Measurements from ENCODE around the gene CPNE5. TPM values are rescaled to one million over a fixed set of nuclear protein-coding genes. Genes with fewer than 3 reads are reported as not detected.
A peak's percentile ranks its signal among the peaks of the same experiment; 100 is the strongest.
"Not testable (repeated sequence)": the region's sequence is repeated elsewhere in the genome, so short reads cannot be mapped to it uniquely, and the experiment has no call there.

The CPNE5 gene
- total and polyA plus RNA-seq, 12 donors = 0.26 to 3.5 (median 1.1) TPM; not detected in 1

GRCh38 chr6:36725581-36725980 lies 113.7 kb downstream of the CPNE5 start:
- H3K27ac ChIP-seq = no peak overlapping the region
- no peak overlapping the region for H3K4me3 ChIP-seq
- no peak for TF ChIP-seq CTCF (IDR thresholded peaks at IDR 0.05)
- TF ChIP-seq POLR2A (IDR thresholded peaks at IDR 0.05) = no peak
- no peaks in the 10 kb centered on the region for H3K9me3 ChIP-seq (replicated peaks in 1 of 3)
- no peak for DNase-seq
- H3K27me3 ChIP-seq = no peaks in the 10 kb centered on the region
- no peaks in the 10 kb centered on the region for H3K4me1 ChIP-seq (replicated peaks in 1 of 2)
- intact Hi-C loops (cut with DNase I) = loop anchor here (2.0 to 10.0 kb wide), 4 partner anchors 103 to 311 kb away; no protein-coding TSS in a partner anchor
- WGBS, 4 donors = 78 to 86% (median 85%) methylated on average over 7 of the region's 7 CpGs
- H3K36me3 ChIP-seq (replicated peaks in 1 of 2) = no peaks in the 10 kb centered on the region

GRCh38 chr6:36724514-36725390 lies 114.5 kb downstream of the CPNE5 start:
- Histone ChIP-seq H3K4me3 (no peak overlapping the region), H3K27me3 (no peaks in the 10 kb centered on the region), H3K9me3 (replicated peaks in 1 of 3) (no peaks in the 10 kb centered on the region), H3K36me3 (replicated peaks in 1 of 2) (no peaks in the 10 kb centered on the region), H3K27ac (no peak overlapping the region), H3K4me1 (replicated peaks in 1 of 2) (no peaks in the 10 kb centered on the region)
- intact Hi-C loops (cut with DNase I) = loop anchor here (2.0 to 10.0 kb wide), 5 partner anchors 102 to 310 kb away; no protein-coding TSS in a partner anchor
- TF ChIP-seq CTCF (IDR thresholded peaks at IDR 0.05) = peak; percentile 28 to 81 (median 74)
- TF ChIP-seq POLR2A (IDR thresholded peaks at IDR 0.05) = no peak
- WGBS, 4 donors = 41 to 52% (median 50%) methylated on average over 13 of the region's 13 CpGs
- peak; percentile 78 to 93 (median 81) for DNase-seq

GRCh38 chr6:36723992-36724391 lies 115.3 kb downstream of the CPNE5 start:
- not testable (repeated sequence) for H3K9me3 ChIP-seq (replicated peaks in 1 of 3); H3K27ac ChIP-seq; H3K4me3 ChIP-seq; DNase-seq; H3K4me1 ChIP-seq (replicated peaks in 1 of 2); H3K27me3 ChIP-seq; H3K36me3 ChIP-seq (replicated peaks in 1 of 2)
- 87 to 93% (median 91%) methylated on average over 4 of the region's 4 CpGs for WGBS, 4 donors
- intact Hi-C loops (cut with DNase I) = loop anchor here (2.0 to 10.0 kb wide), 4 partner anchors 101 to 309 kb away; no protein-coding TSS in a partner anchor

GRCh38 chr6:36722879-36723278 lies 116.4 kb downstream of the CPNE5 start:
- intact Hi-C loops (cut with DNase I) = loop anchor here (5.0 to 10.0 kb wide), 3 partner anchors 101 to 308 kb away; no protein-coding TSS in a partner anchor
- no peak overlapping the region for H3K27ac ChIP-seq
- no peak overlapping the region for H3K4me3 ChIP-seq
- 85 to 100% (median 95%) methylated on average over 2 of the region's 2 CpGs for WGBS, 4 donors
- no peaks in the 10 kb centered on the region for H3K27me3 ChIP-seq
- no peak for DNase-seq
- no peaks in the 10 kb centered on the region for H3K36me3 ChIP-seq (replicated peaks in 1 of 2)
- H3K4me1 ChIP-seq (replicated peaks in 1 of 2) = no peaks in the 10 kb centered on the region
- TF ChIP-seq POLR2A (IDR thresholded peaks at IDR 0.05) (no peak), CTCF (IDR thresholded peaks at IDR 0.05) (no peak)
- no peaks in the 10 kb centered on the region for H3K9me3 ChIP-seq (replicated peaks in 1 of 3)

Measured in adrenal gland (tissue), 12 donors.